GM12874 (cell line): ENCODE results near the gene ACTL8.

Experiments used
- CTCF ChIP-seq: IDR thresholded peaks from 2 replicates; pipeline ENCODE4 v1.5.1; 2011; ENCODE audit warnings: low read depth, mild to moderate bottlenecking, control low read depth, low read length, moderate library complexity; ENCODE audit not compliant: insufficient read depth

Gene ACTL8

DNA sequence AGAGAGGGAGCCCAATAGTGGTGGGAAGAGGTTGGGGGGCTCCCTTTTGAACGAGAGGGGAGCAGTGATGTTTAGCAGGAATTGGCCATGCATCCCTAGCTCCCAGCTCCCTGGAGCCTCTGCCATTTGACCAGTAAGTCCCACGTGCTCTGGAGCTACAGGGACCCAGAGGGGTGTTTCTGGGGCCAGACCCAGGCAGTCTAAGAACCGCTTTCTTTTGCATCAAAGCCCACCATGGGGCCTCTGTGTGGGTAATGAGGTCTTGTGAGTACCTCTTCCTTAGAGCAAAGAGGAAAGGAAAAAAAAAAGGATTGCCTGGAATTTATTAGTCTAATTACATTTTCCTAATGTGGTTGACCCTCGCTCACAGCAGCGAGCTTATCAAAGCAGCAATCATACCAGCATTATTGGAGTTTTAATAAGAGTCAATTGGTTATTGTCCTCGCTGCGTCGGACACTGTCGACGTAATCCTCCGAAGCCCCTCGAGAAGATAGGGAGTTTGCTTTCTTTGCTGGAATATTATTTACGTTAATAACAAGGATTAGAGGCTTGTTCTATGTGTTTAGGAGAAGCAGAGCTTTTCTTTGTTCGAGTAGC lies 17.6 kb downstream of the ACTL8 start:
- TF ChIP-seq CTCF = no peak

- no peak for TF ChIP-seq CTCF
Observed at GRCh38 chr1:17773591-17774326, 18.6 kb downstream of the ACTL8 start.

DNA sequence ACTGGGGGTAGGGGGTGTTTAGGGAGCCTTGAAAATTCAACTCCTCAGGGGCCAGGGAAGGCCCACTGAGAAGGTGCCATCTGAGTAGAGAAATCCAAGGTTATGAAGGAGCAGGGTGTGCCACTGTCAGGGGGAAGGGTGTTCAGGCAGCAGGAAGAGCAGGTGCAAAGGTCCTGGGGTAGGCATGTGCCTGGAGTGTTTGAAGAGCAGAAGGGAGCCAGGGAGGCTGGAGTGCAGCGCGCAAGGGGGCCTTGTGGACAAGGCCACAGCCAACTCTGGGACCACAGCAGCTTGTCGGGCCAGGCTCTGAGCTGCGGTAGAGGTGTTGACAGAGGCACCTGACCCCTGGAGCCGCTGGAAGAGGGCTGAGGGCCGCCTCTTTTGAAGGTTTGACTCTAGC lies 19.3 kb downstream of the ACTL8 start:
- no peak for TF ChIP-seq CTCF

GRCh38 chr1:17775796-17776195 lies 20.7 kb downstream of the ACTL8 start:
- no peak for TF ChIP-seq CTCF

- TF ChIP-seq CTCF = no peak
Observed at GRCh38 chr1:17776426-17776825, 21.3 kb downstream of the ACTL8 start.

DNA sequence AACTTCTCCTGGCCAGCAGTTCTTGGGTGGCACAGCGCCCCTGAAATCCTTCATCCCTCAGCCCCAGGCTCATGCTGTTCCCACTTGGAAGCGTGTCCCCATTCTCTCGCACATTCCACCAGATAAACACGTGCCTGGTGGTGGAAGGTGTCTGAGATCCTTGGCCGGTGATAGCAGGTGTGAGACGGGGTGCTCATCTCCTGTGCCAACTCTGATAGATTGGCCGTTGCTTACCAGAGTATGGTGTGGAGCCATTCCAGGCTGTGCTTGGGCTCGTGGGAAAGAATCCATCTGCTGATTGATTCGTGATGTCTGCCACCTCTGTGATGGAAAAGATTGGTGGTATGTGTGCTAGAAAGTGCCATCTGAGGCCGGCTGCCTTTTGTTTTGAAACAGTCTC lies 22.2 kb downstream of the ACTL8 start:
- no peak for TF ChIP-seq CTCF

- no peak for TF ChIP-seq CTCF
Observed at GRCh38 chr1:17777818-17778217, 22.7 kb downstream of the ACTL8 start.
